GM21360 (cell line): ENCODE results near the gene TMCO4.
"Not testable (repeated sequence)": the region's sequence is repeated elsewhere in the genome, so short reads cannot be mapped to it uniquely, and the experiment has no call there.

Experiments
- ATAC-seq: cut with Tn5 transposase; IDR thresholded peaks from one replicate; pipeline ENCODE4 v1.9.1; 2021; ENCODE audit warnings: mild to moderate bottlenecking, moderate library complexity; ENCODE audit not compliant: unreplicated experiment

The TMCO4 gene

DNA sequence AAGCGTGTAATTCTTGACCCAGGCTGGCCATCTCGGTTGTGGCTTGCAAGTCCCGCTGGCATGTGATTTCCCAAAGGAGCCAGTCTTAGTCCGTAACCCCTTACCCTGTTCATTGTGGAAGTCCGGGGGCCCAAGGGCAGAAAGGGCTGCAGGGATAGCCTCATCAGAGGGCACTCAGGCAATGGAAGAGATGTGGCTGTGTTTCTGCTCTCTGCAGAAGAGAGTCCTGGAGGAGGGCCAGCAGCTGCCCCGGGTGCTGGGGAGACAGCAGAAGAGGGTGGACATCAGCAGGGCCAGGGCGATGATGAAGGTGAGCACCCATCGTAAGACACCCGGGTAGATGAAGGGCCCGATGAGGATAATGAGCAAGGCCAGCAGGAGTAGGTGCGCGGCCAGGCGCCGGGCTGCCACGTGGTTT, 14.5 kb upstream of the TMCO4 start:
- no peak for ATAC-seq

GRCh38 chr1:19813643-19813960, 13.9 kb upstream of the TMCO4 start:
- ATAC-seq = no peak

DNA sequence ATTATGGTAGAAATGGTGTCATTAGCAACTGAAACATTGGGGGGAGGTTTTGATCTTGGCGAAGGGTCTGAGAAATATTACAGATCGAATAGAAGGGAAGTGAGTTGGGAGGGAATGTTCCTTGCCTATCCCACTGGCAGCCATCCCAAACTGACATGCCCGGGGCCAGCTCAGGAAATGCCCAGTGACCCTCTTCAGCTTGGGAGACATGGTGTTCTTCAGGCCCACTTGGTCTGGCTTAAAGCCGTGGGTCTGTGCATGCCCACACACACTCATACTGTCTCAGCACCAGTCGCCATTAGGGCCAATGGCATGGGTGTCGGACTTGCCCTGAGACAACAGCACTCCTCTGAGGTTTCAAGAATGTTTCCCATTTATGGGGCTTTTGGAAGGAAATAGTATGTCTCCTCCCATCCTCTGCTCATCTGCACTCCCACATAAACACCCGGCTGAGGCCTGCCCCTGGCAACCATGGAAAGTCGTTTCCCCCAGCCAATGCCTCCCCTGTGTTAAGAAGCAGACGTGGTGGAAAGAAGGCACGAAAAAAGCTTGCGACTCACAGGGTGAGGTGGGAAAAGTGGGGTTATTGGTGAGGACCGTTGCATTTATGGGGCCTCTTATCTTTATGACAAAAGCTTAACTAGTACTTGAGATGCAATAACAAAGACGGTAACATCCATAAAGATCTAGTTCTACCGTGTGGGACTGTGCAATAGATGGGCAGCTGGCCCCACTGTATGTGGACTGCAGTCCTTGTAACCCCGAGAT, 13.3 kb upstream of the TMCO4 start:
- no peak for ATAC-seq

GRCh38 chr1:19811206-19811851, 11.6 kb upstream of the TMCO4 start:
- no peak for ATAC-seq

DNA sequence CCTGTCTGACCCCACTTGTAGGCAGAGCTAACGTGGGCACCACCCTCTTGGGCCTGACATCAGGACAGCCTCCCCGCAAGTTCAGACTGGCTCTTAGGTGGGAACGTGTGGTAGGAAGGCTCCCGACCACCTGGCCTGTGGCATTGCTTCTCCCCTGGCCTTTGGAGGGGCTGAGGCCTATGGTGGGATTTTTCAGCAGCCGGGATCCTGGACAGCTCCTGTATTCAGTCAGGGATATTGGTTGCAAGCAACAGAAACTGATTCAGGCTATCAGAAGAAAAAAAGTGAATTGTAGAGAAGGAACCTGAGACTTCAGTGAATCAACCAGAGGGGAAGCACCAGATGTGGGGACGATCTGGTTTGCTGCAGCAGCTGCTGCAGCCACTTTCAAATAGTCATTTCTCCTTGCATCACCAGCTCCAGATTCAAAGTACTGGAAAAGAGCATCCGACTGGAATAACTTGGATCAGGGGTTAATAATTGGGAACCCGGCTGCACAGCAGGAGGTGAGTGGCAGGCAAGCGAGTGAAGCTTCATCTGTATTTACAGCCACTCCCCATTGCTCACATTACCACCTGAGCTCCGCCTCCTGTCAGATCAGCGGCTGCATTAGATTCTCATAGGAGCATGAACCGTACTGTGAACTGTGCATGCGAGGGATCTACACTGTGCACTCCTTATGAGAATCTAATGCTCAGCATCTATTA, 9.5 kb upstream of the TMCO4 start:
- no peak for ATAC-seq

DNA sequence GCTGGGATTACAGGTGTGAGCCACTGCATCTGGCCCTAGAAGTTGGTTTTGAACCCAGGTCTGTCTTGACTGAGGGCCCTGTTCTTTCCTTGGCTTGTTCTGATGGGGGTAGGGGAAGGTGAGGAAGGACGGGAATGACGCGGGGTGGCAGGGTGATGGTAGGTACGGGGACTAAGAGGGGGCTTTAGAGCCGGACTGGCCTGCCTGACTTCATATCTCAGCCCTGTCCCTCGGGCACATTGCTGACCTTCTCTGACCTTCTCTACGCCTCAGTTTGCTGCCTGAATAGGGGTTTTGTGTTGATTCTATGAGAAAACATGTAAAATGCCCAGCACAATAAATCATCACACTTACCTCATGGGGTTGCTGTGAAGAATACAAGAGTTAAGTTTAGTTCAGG, 8.6 kb upstream of the TMCO4 start:
- ATAC-seq = no peak

GRCh38 chr1:19804831-19805251, 5.1 kb upstream of the TMCO4 start:
- no peak for ATAC-seq

GRCh38 chr1:19802269-19802668, 2.6 kb upstream of the TMCO4 start:
- ATAC-seq = no peak

GRCh38 chr1:19800076-19800804, 524 bp upstream of the TMCO4 start:
- peak; percentile 36 for ATAC-seq

- no peak for ATAC-seq
These were observed 1.1 kb downstream of the TMCO4 start for GRCh38 chr1:19798486-19799229.

DNA sequence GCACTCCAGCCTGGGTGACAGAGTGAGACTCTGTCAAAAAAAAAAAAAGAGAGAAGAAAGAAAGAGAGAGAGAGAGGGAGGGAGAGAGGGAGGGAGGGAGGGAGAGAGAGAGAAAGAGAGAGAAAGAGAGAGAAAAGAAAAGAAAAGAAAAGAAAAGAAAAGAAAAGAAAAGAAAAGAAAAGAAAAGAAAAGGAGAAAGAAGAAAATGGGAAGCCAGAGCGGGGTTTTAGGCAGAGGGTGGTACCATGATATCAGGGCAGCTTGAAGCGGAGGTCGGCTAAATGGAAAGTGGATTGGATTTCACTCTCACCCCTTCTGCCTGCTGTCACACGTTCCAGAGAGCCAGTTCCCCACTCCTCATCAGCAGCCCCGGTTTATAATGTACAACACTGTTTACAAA, 1.9 kb downstream of the TMCO4 start:
- no peak for ATAC-seq

- no peak for ATAC-seq
These were observed 5.1 kb downstream of the TMCO4 start for GRCh38 chr1:19794583-19794982.

GRCh38 chr1:19793360-19794046, 6.2 kb downstream of the TMCO4 start:
- no peak for ATAC-seq

GRCh38 chr1:19792237-19793002, 7.3 kb downstream of the TMCO4 start:
- no peak for ATAC-seq

- ATAC-seq = not testable (repeated sequence)
These were observed 9.4 kb downstream of the TMCO4 start for GRCh38 chr1:19790061-19790975.

DNA sequence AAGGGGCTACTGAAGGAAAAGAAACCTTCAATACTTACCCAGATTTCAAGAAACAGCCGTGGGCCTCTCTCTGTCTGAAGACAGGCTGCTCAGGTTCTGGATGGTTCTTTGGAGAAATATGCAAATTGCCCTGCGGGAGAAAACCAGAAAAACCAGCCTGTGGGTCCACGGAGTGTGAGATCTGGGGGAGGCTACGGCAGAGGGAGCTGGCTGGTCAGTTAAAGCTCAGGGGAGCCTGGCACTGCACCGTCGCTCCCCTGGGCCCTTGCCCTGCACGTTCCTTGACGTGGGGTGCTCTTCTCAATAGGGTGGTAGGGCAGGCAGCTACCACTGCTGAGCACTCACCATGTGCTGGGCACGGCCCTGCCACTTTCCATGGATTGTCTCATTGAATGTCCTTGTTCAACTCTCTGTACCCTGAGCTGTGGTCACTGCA, 12.7 kb downstream of the TMCO4 start:
- no peak for ATAC-seq

DNA sequence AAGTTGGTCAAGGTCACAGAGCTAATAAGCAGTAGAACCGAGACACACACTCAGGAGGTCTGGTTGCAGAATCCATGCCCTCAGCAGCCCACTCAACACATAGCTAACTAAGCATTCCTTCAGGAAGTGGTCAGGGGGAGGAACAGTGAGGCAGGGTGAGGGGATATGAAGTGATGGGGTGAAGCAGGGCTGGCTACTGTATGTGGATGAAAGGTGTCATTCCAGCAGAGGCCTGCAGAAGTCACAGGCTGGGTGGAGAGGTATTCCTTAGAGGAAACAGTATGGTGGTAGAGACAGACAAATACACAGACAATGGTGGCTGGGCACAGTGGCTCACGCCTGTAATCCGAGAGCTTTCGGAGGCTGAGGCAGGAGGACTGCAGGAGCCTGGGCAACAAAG, 14.1 kb downstream of the TMCO4 start:
- no peak for ATAC-seq

- ATAC-seq = no peak
These were observed 19.3 kb downstream of the TMCO4 start for GRCh38 chr1:19780267-19780877.
